PC-9 (cell line): ENCODE data around the gene HNRNPC.

Source experiments
- CTCF ChIP-seq: fragments of 200-600 bp; sonication (generic); conservative IDR thresholded peaks from 2 replicates; pipeline ENCODE4 v1.6.1; 2017; ENCODE audit warnings: mixed run types, antibody characterized with exemption, mild to moderate bottlenecking, moderate library complexity
- EZH2 ChIP-seq: fragments of 200-600 bp; sonication (generic); IDR thresholded peaks from 2 replicates; pipeline ENCODE4 v1.8.0; 2017; ENCODE audit warnings: antibody characterized with exemption, low read depth

DNA sequence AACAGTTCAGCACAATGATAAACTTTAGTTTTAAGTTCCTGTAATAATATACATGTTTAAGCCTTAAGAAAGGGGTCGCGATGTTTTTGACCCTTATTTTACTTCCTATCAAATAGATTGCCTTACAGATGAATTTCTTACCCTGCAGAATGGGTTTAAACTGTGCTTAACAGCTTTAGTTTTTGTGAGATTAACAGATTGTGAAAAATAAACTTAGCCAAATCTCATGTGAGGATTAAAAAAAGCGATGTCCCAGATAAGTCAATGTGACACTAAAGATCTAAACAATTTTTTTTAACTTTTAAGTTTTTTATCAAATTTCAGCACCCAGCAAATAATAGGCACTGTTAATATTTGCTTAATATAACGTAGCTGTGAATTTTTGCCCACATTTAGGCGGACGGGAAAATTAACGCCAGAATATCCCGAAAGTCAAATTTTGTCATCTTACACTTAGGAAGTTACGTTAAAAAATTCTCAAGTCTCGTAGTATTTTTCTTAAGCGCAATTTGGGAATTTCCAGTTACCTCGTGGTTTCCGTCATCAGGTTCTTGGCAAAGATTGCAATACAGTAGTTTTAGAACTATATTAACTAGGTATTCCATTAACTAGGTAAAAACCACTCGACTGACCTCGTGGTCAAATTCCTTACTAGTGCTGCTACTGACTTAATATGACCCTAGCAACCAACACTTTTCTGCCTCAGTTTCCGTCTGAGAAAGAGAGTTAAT is 1.2 kb downstream of the HNRNPC start:
- TF ChIP-seq CTCF (no peak), EZH2 (no peak)
